GM18870 (cell line): ENCODE data around the gene GRID1.

Experiments used
- ATAC-seq: cut with Tn5 transposase; IDR thresholded peaks from one replicate; pipeline ENCODE4 v1.9.1; 2021; ENCODE audit warnings: moderate library complexity; ENCODE audit not compliant: unreplicated experiment

Gene GRID1

DNA sequence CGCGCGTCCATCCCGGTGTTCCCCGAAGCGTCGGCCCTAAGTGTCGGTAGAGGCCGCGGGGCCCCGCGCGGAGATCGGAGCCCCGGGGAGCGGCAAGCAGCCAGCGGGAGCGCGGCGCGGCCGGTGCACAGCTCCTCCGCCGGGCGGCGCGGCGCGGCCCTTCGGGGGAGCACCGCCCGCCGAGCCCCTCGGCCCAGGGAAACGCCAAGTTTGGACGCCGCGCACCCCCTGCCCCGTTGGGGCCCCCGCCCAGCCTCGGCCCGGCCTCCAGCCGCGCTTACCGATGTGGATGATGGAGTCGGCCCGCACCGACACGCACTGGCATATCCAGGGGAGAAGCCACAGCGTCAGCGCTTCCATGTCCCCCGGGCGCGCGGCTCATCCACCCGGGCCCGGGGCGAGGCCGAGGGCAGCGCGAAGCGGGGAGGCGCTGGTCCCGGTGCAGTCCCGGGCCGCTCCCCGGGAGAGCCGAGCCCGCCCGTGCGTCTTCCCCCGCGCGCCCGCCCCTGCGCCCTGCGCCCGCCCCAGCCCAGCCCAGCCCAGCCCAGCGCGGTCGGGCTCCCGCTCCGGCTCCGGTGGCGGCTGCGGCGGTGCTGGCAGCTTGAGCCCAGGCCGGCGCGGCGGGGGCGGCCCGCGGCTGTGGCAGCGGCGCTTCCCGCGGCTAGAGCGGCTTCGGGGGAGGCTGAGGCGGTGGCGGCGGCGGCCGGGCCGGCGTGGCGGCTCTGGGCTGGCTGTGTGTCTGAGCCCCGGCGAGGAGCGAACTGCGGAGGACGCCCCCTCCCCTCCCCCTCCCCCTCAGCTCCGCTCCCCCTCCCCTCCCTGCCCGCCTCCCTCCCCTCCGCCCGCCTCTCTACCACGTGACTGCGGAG, at the start of gene GRID1:
Gene GRID1 (minus strand): TSS at position 763 of the 869 bp plus-strand sequence.
- no peak for ATAC-seq

DNA sequence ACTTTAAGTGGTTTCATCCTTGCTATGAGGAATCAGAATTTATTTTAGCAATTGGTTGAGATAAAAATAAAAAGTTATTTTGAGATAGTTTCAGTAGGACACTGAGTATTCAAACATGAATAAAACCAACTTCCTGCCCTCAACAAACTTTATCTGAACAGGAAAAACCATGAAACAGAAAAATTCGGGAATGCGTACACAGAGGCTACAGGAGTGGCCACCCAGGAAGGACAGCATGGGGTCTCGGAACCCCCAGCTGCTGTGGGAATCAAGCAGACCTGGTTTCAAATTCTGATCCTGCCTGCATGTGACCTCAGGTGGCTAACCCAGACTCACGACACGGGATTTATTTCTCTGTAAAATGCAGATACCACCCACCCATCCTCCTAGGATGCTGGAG, 49.0 kb upstream of the GRID1 start:
- ATAC-seq: no peak

DNA sequence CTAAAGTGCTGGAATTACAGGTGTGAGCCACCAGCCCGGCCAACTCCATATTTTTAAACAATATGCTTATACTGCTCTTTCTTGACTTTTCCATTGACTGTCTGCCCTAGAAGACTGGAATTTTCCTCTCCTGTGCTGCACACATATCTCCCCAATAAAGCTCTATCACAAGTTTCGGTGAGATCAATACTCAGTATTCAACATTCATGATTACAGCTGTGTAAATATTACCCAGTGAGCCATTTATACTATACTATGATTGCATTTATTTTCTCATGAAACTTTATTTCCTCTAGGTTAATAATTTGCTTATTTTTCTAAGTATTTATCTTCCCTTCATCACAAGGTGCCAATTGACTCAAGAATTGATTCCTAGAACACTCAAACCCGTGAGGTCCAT, 48.5 kb upstream of the GRID1 start:
- no peak for ATAC-seq

DNA sequence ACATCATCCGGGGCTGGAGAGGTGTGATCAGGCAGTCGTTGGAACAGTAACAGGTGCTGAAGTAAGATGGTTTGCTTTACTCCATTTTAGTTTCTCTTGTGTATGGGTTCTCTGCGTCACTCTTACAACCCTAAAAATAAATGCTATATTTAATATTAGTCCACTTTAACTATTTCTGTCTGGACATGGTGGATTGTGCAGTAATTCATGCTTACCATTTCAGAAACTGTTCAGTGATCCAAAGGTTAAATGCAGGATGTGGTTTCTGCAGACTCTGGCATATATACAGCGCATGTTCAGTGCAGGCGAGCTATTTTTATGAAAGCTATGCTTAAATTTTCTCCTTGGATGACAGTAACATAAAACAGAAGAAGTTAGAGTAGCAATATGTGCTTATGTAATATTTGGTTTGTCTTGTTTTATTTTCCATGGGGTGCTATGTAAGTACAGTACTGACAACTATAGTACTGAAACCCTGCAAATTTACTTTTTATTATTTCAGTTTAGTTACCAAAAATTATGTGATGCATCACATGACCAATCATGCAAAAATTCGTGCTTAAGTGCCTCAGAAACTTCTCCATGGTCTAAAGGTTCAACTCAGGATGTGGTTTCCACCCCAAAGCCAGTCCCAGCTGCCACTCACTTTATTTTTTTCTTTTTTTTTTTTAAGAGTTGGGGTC, 46.6 kb upstream of the GRID1 start:
- ATAC-seq: peak; percentile 82

DNA sequence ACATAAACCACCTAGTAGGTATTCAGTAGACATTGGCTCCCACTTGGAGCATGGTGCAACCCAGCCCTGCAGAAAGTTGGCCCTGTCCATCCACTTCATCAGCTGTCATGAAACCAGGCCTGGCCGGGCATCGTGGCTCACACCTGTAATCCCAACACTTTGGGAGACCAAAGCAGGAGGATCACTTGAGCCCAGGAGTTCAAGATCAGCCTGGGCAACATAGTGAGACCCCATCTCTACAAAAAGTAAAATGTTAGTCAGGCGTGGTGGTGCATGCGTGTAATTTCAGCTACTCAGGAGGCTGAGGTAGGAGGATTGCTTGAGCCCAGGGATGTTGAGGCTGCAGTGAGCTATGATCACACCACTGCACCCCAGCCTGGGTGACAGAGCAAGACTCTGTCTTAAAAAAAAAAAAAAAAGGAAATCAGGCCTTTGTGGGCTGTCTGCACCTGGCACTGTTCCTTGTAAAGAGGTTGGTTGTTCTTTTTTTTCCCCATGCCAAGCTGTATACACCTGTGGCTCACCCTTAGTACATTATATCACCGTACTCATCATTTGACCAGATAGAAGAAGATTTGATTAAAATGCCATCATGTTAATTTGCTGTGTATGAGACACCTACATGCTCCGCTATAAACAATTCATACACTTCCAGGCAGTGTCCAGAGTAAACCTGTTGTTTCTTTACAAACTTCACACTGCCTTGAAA, 45.4 kb upstream of the GRID1 start:
- no peak for ATAC-seq

DNA sequence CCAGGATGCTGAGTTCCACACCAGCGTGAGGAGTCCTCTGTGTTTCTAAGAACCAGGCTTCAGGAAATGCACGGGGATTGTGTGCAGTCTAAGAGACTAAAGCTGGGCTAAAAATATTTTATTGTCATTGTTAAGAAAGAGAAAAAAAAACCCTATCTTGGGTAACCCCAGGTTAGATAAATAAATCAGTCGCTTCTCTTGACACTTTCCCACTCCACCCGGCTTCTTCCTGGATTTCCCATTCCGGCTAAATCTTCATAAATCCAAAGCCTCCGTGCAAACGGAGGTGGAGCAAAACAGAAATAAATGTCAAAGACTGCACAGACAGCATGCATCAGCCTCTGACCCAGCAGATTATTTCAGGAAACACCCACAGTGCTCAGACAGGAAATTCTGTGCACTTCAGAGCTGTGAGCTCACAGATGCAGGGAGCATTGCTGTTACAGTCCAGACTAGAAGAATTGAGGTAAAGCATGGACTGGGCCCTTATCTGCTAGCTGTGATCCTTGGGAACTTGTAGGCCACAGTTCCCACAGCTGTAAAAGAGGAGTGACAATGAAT, 44.8 kb upstream of the GRID1 start:
- ATAC-seq: peak; percentile 37

DNA sequence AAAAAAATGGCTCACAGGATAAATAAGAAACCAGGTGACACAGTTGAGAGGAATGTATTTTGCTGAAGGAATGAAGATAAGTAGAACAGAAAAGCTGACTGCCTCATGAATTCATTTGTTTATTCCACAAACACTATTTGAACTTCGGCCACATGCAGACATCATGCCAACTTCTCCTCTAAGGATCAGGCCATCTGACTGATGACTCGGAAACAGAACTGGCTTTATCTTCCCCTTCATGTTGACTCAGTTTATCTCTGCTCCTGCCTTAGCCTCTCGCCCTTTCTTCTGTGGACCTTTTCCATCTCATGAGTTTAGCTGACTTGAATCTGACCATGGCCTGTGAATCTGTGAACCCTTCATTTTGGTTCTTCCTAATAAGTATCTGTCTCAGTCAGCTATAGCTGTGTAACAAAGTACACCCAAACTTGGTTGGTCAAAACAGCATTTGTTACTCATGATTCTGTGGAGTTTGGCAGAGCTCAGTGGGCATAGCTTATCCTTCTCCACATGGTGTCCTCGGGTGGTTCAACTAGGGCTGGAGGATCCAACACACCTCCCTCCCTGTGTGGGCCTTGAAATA, 44.0 kb upstream of the GRID1 start:
- no peak for ATAC-seq

DNA sequence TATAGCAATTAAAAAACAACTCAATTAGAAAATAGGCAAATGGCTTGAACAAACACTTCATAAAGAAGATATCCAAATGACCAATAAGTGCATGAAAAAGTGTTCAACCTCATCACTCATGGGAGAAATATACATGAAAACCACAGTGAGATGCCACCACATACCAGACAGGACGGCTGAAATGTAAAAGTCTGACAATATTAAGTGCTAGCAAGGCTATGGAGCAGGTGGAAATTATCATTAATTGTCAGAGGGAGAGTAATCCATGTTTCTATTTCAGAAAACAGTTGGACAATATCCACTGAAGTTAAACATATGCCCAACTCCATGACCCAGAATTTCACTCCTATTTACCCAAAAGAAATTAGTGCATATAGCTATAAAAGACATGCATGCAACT, 42.6 kb upstream of the GRID1 start:
- ATAC-seq: no peak

DNA sequence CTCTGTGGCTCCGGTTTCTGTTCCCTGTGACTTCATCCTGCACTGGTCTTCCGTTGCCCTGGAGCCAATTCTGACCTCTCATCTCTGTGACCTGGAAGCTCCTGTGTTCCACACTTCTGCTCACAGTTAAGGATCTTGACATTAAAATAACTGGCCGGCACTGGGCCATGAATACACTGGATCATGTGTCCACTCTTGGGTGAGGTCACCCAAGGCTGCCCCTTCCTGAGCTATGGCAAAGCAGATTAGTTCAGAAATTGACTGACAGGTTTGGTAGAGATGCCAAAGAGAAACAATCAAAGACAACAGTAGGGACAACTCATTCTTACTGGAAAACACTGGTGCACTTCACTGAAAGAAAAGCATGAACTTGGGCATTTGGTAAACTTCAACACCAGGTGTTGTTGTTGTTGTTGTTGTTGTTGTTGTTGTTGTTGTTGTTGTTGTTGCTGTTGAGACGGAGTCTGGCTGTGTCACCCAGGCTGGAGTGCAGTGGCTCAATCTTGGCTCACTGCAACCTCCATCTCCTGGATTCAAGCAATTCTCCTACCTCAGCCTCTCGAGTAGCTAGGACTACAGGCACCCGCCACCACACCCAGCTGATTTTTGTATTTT, 36.7 kb upstream of the GRID1 start:
- ATAC-seq: no peak

DNA sequence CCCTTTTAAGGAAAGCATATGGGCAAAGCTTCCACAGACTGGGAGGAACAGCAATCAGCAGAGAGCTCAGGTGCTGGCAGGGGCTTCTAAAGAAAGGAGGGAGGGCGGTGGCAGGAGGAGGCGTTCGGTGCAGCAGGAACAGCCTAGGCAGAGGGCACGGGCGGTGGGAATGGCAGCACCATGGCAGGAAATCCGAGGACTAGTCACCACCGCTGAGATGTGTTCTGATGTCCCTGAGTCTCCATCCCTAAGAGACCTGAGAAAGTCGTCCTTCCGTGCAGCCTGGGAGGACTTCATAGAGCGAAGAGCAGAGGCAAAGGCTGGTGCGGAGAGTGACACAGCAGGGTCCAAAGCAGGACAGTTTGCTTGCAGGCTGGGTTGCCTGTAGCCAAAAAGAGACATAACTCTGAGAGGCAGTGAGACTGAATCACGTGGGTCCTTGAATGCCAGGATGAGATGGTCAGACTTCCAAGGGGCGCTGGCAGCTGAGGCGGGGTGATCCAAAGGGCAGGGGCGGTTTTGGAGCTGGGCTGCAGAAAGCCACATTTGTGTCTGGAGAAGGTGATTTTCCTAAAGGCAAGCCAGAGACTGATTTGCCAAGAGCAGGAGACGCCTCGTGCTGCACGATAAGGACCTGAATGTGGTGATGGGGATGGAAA, 35.8 kb upstream of the GRID1 start:
- ATAC-seq: no peak

DNA sequence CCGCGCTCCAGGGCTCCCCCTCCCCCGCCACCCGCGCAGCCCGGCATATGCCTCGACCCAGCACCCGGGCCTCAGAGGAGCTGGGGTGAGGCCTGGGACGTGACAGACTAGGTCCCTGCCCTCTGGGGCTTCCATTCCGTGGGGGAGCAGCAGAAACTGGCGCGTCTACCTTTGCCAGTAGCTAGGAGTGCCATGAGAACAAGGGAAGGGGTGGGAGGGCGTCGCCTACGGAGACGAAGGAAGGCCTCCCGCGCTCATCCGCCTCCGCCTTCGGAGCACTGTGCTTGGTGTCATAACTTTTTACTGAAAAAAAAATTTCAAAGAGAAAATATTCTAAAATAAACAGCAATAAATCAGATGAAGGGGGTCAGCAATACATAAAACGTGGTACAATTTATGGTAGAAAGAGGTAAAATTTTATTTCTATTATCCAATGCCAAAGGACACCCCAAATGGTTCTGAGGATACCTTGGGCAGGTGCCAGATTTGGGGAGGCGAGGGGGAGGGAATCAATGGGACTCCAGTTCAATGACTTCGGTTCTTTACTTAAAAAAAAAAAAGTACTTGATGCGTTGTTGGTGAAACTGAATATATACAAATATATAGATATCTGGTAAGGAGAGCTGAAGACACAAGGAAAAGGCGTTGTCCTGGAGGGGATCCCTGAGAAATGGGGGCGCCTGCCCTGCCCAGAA, 35.1 kb upstream of the GRID1 start:
- no peak for ATAC-seq

DNA sequence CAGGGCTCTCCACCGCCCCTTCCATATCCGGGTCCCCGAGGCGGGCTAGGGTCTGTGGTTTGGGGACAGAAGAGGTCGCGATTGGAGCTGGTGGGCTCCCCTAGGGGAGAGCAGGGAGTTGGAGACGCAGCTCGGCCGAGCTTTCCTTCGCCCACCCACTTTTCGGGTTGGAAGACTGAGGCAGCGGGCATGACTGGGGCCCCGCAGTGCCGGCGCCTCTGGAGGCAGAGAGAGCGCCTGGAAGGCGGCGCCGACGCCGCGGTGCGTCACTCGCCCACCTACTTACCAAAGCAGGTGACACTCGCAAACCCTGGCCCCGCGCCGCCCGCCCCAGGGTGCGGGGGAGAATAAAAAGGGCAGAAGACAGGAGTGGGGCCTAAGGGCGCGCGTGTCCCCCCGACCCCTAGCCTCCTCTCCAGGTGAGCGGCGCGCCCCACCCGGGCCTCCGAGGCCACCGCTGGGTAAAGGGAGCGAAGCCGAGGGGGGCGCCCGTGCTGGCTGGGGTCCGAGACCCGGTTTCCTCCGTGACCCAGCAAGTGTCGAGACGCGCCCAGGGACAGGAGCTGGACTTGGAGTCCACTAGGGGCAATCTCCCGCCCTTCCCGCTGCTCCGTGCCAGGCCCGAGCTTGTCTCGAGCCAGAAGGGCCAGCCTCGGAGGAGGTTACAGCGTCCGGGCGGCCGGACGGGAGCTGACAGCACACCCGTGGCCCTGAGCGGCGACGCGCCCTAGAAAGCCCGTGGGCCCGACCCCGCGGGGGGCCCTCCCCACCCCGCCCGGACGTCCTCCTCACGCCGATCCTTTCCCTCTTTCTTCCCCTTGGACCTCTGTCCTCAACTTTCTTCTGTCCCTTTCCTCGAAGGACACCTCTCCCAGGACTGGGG, 34.4 kb upstream of the GRID1 start:
- ATAC-seq: peak; percentile 24

DNA sequence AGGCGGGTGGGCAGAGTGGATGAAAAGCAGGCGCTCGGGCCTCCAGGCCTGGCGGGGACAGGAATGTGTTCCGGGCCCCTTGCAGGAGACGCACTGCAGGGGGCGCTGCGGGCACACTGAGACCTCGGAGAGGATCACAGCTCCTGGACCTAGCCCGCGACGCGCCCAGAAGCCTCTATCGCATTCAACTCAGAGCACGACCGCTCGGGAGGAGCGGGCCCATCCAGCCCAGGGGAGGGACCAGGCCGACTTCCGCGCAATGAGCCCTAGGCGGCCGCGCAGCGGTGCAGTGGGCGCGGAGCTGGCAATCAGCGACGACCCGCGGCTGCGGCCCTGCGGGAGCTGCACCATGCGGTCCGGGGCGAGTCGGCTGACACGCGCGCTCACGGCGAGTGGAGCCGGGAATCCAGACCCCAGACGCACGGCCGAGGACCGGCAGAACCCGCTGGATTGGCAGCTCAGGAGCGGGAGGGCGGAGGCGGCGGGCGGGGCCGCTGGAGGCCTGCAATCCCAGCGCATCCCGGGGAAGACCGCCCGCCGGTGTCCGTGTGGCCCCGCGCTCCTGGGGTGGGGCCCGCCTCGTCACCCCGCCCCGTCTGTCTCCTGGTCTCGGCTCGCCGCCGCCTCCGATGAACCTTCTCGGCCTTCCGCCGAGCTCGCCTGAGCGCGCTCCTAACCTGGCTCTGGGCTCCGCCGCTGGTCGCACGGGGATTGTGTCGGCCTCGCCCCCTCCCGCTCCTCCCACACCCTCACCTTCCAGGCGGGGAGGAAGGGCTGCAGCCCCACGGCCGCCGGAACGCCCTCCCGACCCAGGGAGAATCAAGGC, 33.5 kb upstream of the GRID1 start:
- ATAC-seq: peak; percentile 87

DNA sequence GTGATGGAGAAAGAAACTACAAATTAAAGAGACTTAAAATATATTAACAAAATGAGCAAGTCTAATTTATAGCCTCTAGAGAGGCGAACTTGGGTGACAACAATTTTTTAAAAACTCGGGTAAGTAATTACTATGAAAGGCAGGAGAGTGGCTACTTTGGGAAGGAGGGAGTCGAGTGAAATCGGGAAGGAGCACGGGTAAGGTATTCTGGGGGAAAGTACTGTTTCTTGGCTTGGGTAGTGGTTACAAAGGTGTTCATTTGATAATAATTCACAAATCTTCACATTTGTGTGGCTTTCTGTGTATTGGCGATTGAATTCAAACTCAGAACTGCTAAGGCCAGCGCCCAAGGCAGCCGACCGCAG, 32.9 kb upstream of the GRID1 start:
- no peak for ATAC-seq

DNA sequence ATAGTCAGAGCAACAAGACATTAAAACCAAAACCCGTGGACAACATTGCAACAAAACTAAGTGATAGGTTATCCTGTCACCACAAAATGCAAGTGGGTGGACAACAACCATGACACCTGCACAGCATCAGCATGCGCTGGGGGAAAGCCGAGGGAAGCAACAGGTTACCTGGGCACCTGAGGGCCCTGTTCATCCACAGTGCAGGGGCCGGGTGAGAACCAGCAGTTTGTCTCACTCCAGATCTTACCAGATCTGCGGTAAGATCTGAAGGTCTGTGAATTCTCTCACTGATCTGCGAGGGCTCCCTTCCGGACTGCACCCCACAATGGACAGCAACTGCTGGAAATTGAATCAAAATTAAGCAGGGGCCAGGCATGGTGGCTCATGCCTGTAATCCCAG, 30.5 kb upstream of the GRID1 start:
- no peak for ATAC-seq

DNA sequence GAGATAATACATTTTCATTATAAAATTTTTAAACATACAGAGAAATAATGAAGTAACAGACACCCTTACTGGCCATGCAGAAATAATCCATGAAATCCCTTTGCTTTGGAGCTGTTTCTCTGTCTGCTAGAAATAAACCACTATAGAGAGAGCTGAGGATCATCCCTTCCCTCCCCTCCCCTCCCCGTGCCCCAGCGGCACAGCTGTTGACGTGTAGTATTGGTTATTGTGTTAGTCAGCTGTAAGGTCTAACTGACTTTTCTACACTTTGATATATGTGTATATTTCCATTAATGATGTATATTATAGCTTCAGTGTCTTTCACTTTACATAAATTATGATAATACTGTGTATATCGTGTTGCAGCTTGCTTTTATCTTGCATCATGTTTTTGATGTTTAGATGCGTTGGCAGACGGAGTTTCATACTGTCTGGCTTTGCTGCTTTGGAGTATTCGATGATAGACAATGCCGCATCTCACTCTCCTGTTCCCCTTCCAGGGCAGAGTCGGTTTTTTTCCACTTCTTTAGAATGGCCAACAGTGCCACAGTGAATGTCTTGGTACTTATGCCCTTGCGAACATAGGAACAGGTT, 27.4 kb upstream of the GRID1 start:
- ATAC-seq: no peak

DNA sequence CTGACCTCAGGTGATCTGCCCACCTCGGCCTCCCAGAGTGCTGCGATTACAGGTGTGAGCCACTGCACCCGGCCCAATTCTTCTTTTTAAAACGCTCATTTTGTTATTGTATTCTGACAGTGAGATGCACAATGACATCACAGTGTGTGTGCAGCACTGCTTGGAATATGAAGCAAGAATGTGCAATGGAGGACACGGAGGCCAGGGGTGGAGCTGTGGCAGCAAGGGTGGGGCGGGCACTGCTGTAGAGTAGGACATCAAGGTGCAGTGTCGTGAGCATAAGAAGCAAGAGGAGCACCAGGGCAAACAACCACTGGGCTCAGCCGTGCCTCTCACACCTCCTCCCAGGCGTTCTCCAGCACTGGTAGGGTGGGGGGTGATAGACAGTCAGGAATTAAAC, 26.8 kb upstream of the GRID1 start:
- ATAC-seq: no peak
